ENCODE measurements around the gene NARF. TPM values are rescaled to one million over a fixed set of nuclear protein-coding genes. Genes with fewer than 3 reads are reported as not detected.
"Not testable (repeated sequence)": the region's sequence is repeated elsewhere in the genome, so short reads cannot be mapped to it uniquely, and the experiment has no call there.

NARF gene
- total RNA-seq, 2 donors from 2014 or later = 86.2 to 94.4 TPM

DNA sequence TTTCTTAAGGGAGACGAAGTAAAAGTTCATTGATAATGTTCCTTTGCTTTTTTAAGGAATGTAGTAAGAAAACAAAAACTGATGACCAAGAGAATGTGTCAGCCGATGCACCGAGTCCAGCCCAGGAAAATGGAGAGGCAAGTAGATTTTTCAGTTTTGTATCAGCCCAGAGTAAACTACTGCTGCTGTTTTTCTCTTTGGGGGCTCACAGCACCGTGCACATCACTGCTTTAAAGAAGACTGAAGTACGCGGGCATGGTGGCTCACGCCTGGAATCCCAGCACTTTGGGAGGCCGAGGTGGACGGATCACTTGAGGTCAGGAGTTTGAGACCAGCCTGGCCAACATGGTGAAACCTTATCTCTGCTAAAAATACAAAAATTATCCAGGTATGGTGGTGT lies 1.4 kb downstream of the NARF start:
- not testable (repeated sequence) for ATAC-seq; H3K9me3 ChIP-seq (ENCODE audit: control insufficient read depth, low read length, poor library complexity, severe bottlenecking); DNase-seq; H3K36me3 Mint-ChIP-seq (ENCODE audit: low read depth); H3K27me3 Mint-ChIP-seq
- peak overlapping the region; percentile 90 for H3K27ac Mint-ChIP-seq
- peak overlapping the region; percentile 36 for H3K4me3 Mint-ChIP-seq
- peaks cover 34% of the 10 kb centered on the region for H3K4me1 Mint-ChIP-seq

- Mint-ChIP-seq H3K27me3 (no peaks in the 10 kb centered on the region), H3K36me3 (ENCODE audit: low read depth) (peaks cover 10% of the 10 kb centered on the region), H3K4me3 (no peak overlapping the region), H3K27ac (peak overlapping the region; percentile 82), H3K4me1 (peaks cover 41% of the 10 kb centered on the region)
- no peak for DNase-seq
- ATAC-seq = no peak
- H3K9me3 ChIP-seq (ENCODE audit: control insufficient read depth, low read length, poor library complexity, severe bottlenecking) = no peaks in the 10 kb centered on the region
These were observed 3.4 kb downstream of the NARF start for GRCh38 chr17:82461827-82462524.

- Mint-ChIP-seq H3K4me3 (no peak overlapping the region), H3K4me1 (peaks cover 31% of the 10 kb centered on the region), H3K27me3 (no peaks in the 10 kb centered on the region), H3K27ac (no peak overlapping the region), H3K36me3 (ENCODE audit: low read depth) (peaks cover 10% of the 10 kb centered on the region)
- no peak for DNase-seq
- ATAC-seq = no peak
- no peaks in the 10 kb centered on the region for H3K9me3 ChIP-seq (ENCODE audit: control insufficient read depth, low read length, poor library complexity, severe bottlenecking)
These were observed 4.8 kb downstream of the NARF start for GRCh38 chr17:82463391-82463790.

GRCh38 chr17:82463925-82464566 lies 5.5 kb downstream of the NARF start:
- DNase-seq (no peak), ATAC-seq (no peak)
- Mint-ChIP-seq H3K36me3 (ENCODE audit: low read depth) (peaks cover 10% of the 10 kb centered on the region), H3K4me3 (no peak overlapping the region), H3K4me1 (peaks cover 29% of the 10 kb centered on the region), H3K27me3 (no peaks in the 10 kb centered on the region), H3K27ac (peak overlapping the region; percentile 56)
- no peaks in the 10 kb centered on the region for H3K9me3 ChIP-seq (ENCODE audit: control insufficient read depth, low read length, poor library complexity, severe bottlenecking)

- DNase-seq (no peak), ATAC-seq (no peak)
- Mint-ChIP-seq H3K4me1 (peaks cover 25% of the 10 kb centered on the region), H3K36me3 (ENCODE audit: low read depth) (peaks cover 14% of the 10 kb centered on the region), H3K27ac (peak overlapping the region; percentile 56), H3K27me3 (no peaks in the 10 kb centered on the region), H3K4me3 (no peak overlapping the region)
- H3K9me3 ChIP-seq (ENCODE audit: control insufficient read depth, low read length, poor library complexity, severe bottlenecking) = no peaks in the 10 kb centered on the region
These were observed 6.0 kb downstream of the NARF start for GRCh38 chr17:82464567-82464929.

DNA sequence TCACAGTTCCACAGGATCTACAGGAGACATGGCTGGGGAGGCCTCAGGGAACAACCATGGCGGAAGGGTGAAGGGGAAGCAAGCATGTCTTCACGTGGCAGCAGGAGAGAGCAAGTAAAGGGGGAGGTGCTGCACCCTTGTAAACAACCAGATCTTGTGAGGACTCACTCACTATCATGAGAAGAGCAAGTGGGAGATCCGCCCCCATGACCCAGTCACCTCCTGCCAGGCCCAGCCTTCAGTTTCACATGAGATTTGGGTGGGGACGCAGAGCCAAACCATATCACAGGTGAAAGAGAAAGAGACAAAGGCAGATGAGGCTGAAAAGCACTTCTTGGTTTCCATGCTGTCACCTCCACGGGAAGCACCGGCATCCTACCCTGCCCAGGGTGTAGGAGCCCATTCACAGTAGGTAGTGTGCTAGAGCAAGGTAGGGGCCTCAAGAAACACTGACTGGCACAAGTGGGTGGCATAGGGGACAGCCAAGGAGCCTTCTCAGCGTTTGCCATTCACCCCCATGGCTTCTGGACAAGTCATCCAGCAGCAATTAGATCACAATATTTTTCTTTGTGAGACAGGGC lies 6.6 kb downstream of the NARF start:
- no peak for ATAC-seq
- peak overlapping the region; percentile 56 for H3K27ac Mint-ChIP-seq
- H3K9me3 ChIP-seq (ENCODE audit: control insufficient read depth, low read length, poor library complexity, severe bottlenecking) = no peaks in the 10 kb centered on the region
- no peak overlapping the region for H3K4me3 Mint-ChIP-seq
- peaks cover 25% of the 10 kb centered on the region for H3K4me1 Mint-ChIP-seq
- H3K27me3 Mint-ChIP-seq = no peaks in the 10 kb centered on the region
- no peak for DNase-seq
- H3K36me3 Mint-ChIP-seq (ENCODE audit: low read depth) = peaks cover 15% of the 10 kb centered on the region

DNA sequence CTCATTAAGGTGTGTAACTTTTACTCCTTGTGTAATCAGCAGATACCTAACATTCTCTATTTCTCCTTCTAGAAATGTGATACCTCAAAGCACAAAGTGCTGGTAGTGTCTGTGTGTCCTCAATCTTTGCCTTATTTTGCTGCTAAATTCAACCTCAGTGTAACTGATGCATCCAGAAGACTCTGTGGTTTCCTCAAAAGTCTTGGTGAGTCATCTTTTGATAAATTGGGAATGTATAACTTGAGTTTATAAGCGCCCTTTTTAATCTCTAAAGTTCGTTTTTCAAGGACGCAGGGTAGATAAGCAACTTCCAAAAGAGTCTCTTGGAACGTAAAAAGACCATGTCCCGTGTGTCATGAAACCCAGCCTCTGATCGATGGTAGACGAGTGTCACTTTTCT lies 10.2 kb downstream of the NARF start:
- no peaks in the 10 kb centered on the region for H3K9me3 ChIP-seq (ENCODE audit: control insufficient read depth, low read length, poor library complexity, severe bottlenecking)
- Mint-ChIP-seq H3K36me3 (ENCODE audit: low read depth) (peaks cover 10% of the 10 kb centered on the region), H3K4me1 (peaks cover 10% of the 10 kb centered on the region), H3K27ac (no peak overlapping the region), H3K27me3 (no peaks in the 10 kb centered on the region), H3K4me3 (no peak overlapping the region)
- ATAC-seq = no peak
- no peak for DNase-seq

- H3K9me3 ChIP-seq (ENCODE audit: control insufficient read depth, low read length, poor library complexity, severe bottlenecking) = no peaks in the 10 kb centered on the region
- Mint-ChIP-seq H3K27me3 (no peaks in the 10 kb centered on the region), H3K4me3 (no peak overlapping the region), H3K27ac (peak overlapping the region; percentile 41), H3K36me3 (ENCODE audit: low read depth) (peaks cover 6% of the 10 kb centered on the region), H3K4me1 (peaks cover 6% of the 10 kb centered on the region)
- ATAC-seq = no peak
- no peak for DNase-seq
These were observed 11.5 kb downstream of the NARF start for GRCh38 chr17:82470065-82470464.

GRCh38 chr17:82474223-82475010 lies 15.9 kb downstream of the NARF start:
- Mint-ChIP-seq H3K36me3 (ENCODE audit: low read depth) (peaks cover 7% of the 10 kb centered on the region), H3K4me1 (peaks cover 2% of the 10 kb centered on the region), H3K27ac (no peak overlapping the region), H3K4me3 (no peak overlapping the region), H3K27me3 (no peaks in the 10 kb centered on the region)
- ATAC-seq = no peak
- H3K9me3 ChIP-seq (ENCODE audit: control insufficient read depth, low read length, poor library complexity, severe bottlenecking) = no peaks in the 10 kb centered on the region
- DNase-seq = no peak

- Mint-ChIP-seq H3K27ac (no peak overlapping the region), H3K27me3 (no peaks in the 10 kb centered on the region), H3K4me1 (peaks cover 2% of the 10 kb centered on the region), H3K4me3 (no peak overlapping the region), H3K36me3 (ENCODE audit: low read depth) (peaks cover 6% of the 10 kb centered on the region)
- no peaks in the 10 kb centered on the region for H3K9me3 ChIP-seq (ENCODE audit: control insufficient read depth, low read length, poor library complexity, severe bottlenecking)
- ATAC-seq (no peak), DNase-seq (no peak)
These were observed 16.9 kb downstream of the NARF start for GRCh38 chr17:82475458-82475857.

GRCh38 chr17:82477934-82478333 lies 19.4 kb downstream of the NARF start:
- Mint-ChIP-seq H3K36me3 (ENCODE audit: low read depth) (peaks cover 6% of the 10 kb centered on the region), H3K4me1 (peaks cover 2% of the 10 kb centered on the region), H3K4me3 (no peak overlapping the region), H3K27me3 (no peaks in the 10 kb centered on the region), H3K27ac (peak overlapping the region; percentile 24)
- DNase-seq = no peak
- H3K9me3 ChIP-seq (ENCODE audit: control insufficient read depth, low read length, poor library complexity, severe bottlenecking) = no peaks in the 10 kb centered on the region
- ATAC-seq = no peak

DNA sequence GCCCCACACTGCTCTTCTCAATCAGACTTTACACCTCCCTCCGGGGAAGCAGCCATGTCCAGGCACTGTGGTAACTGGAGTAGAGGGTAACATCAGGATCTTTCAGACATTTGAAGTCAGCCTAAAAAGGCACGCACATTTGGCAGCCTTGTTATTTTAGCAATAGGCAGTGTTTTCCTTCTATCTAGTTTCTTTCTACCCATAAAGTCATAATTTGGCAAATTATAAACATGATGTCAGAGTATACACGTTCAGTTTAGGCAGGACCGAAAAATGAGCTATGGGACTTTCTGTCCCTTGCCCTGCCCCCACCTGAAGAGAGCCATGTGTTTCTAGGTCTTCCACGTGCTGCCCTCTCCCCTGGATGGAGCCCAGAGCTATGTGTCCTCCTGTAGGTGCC lies 21.1 kb downstream of the NARF start:
- peaks cover 2% of the 10 kb centered on the region for H3K4me1 Mint-ChIP-seq
- no peak overlapping the region for H3K27ac Mint-ChIP-seq
- no peaks in the 10 kb centered on the region for H3K9me3 ChIP-seq (ENCODE audit: control insufficient read depth, low read length, poor library complexity, severe bottlenecking)

GRCh38 chr17:82480318-82480717 lies 21.8 kb downstream of the NARF start:
- DNase-seq (no peak), ATAC-seq (no peak)
- H3K4me1 Mint-ChIP-seq = peaks cover 2% of the 10 kb centered on the region
- H3K27me3 Mint-ChIP-seq = no peaks in the 10 kb centered on the region
- H3K27ac Mint-ChIP-seq = no peak overlapping the region
- H3K9me3 ChIP-seq (ENCODE audit: control insufficient read depth, low read length, poor library complexity, severe bottlenecking) = no peaks in the 10 kb centered on the region
- no peak overlapping the region for H3K4me3 Mint-ChIP-seq
- peaks cover 6% of the 10 kb centered on the region for H3K36me3 Mint-ChIP-seq (ENCODE audit: low read depth)

More for the DNA sequence above, 21.1 kb downstream of the NARF start:
- Mint-ChIP-seq H3K4me3 (no peak overlapping the region), H3K36me3 (ENCODE audit: low read depth) (peaks cover 6% of the 10 kb centered on the region), H3K27me3 (no peaks in the 10 kb centered on the region)
- ATAC-seq (no peak), DNase-seq (no peak)
